Keratinocyte (primary cell): ENCODE results near the gene HS1BP3. TPM values are rescaled to one million over a fixed set of nuclear protein-coding genes. Genes with fewer than 3 reads are reported as not detected.
A peak's percentile ranks its signal among the peaks of the same experiment; 100 is the strongest.

ENCODE experiments used
- DNase-seq: peaks from one replicate; pipeline ENCODE4 v3.0.0-alpha.2; 2011; ENCODE audit warnings: low read depth, missing footprints, low spot score
- FAIRE-seq: peaks from 2 replicates; lab custom pipeline; 2011; peaks lifted over from hg19 to GRCh38; lab: Jason Lieb, UNC
- H2AFZ ChIP-seq: 2 replicates; pipeline ENCODE4 v1.6.0; 2012; ENCODE audit warnings: low read length, control low read depth, inconsistent platforms; ENCODE audit not compliant: control insufficient read depth
- H3K27ac ChIP-seq: 2 replicates; pipeline ENCODE4 v1.5.1; 2011; ENCODE audit warnings: low read length; ENCODE audit not compliant: control insufficient read depth, insufficient read depth
- H3K27me3 ChIP-seq: 3 replicates; pipeline ENCODE4 v1.6.0; 2011; ENCODE audit warnings: low read length; ENCODE audit not compliant: control insufficient read depth, insufficient read depth; ENCODE audit errors: extremely low read depth
- H3K36me3 ChIP-seq, 2 experiments: 2 replicates in 1 of 2; 3 replicates in 1 of 2; pipeline ENCODE4 v1.5.1; 2011; ENCODE audit warnings: low read length in 2 of 2, mild to moderate bottlenecking in 1 of 2; ENCODE audit not compliant: control insufficient read depth in 2 of 2, insufficient read depth in 2 of 2; ENCODE audit errors: extremely low read depth in 1 of 2
- H3K4me1 ChIP-seq: 3 replicates; pipeline ENCODE4 v1.5.1; 2011; ENCODE audit warnings: low read length; ENCODE audit not compliant: control insufficient read depth, insufficient read depth; ENCODE audit errors: extremely low read depth
- H3K4me2 ChIP-seq: 3 replicates; pipeline ENCODE4 v1.6.0; 2011; ENCODE audit warnings: low read depth, low read length; ENCODE audit not compliant: control insufficient read depth, insufficient read depth; ENCODE audit errors: extremely low read depth
- H3K4me3 ChIP-seq, 3 experiments: fragments of 200-600 bp in 1 of 3; sonication (generic) in 1 of 3; 2 replicates in 2 of 3; 3 replicates in 1 of 3; pipeline ENCODE4 v1.5.1; 2011 to 2016; ENCODE audit warnings: low read length in 3 of 3, mild to moderate bottlenecking in 3 of 3, control low read depth in 2 of 3, inconsistent platforms in 1 of 3, low read depth in 1 of 3, mixed read lengths in 1 of 3, mixed run types in 1 of 3, moderate library complexity in 1 of 3; ENCODE audit not compliant: control insufficient read depth in 2 of 3, insufficient read depth in 2 of 3; ENCODE audit errors: extremely low read depth in 1 of 3
- H3K79me2 ChIP-seq: 2 replicates; pipeline ENCODE4 v1.6.0; 2012; ENCODE audit warnings: low read length; ENCODE audit not compliant: control insufficient read depth, insufficient read depth
- H3K9ac ChIP-seq: 3 replicates; pipeline ENCODE4 v1.6.0; 2011; ENCODE audit warnings: low read length; ENCODE audit not compliant: control insufficient read depth, insufficient read depth; ENCODE audit errors: extremely low read depth
- H3K9me1 ChIP-seq: 3 replicates; pipeline ENCODE4 v1.6.0; 2011; ENCODE audit warnings: low read length; ENCODE audit not compliant: control insufficient read depth, insufficient read depth; ENCODE audit errors: extremely low read depth
- H3K9me3 ChIP-seq: 2 replicates; pipeline ENCODE4 v1.5.1; 2012; ENCODE audit warnings: low read depth, low read length; ENCODE audit not compliant: control insufficient read depth
- H4K20me1 ChIP-seq: 3 replicates; pipeline ENCODE4 v1.6.0; 2011; ENCODE audit warnings: low read length; ENCODE audit not compliant: control insufficient read depth, insufficient read depth; ENCODE audit errors: extremely low read depth
- EZH2 ChIP-seq: IDR thresholded peaks from one replicate; pipeline ENCODE4 v1.6.1; 2012; ENCODE audit warnings: inconsistent platforms, mild to moderate bottlenecking, low read length, moderate library complexity
- dilution Hi-C: fragments of 300-500 bp; cut with MboI; formaldehyde crosslinking; loops from one replicate; pipeline ENCODE4 v1.7.0; 2020; ENCODE audit warnings: low sequenced_read_pairs; ENCODE audit not compliant: extremely low pct_ligation_motif_present
- polyA plus RNA-seq, 5 experiments: library from polyadenylated mRNA; depleted of rRNA in 3 of 5; stranded (reverse) in 3 of 5; stranded (forward) in 1 of 5; unstranded in 1 of 5; fragments of >200 nt; gene quantifications; 1 replicate in 1 of 5; 2 replicates in 3 of 5; 3 replicates in 1 of 5; pipeline versions ENCODE4 v1.2.1 to v1.2.3, GENCODE V29; 2011 to 2012; ENCODE audit warnings: missing spikeins in 2 of 5, low read depth in 1 of 5, low replicate concordance in 1 of 5
- TF ChIP-seq, protein P1 (sequence below), 3 experiments: IDR thresholded peaks in 1 of 3; conservative IDR thresholded peaks in 1 of 3; optimal IDR thresholded peaks in 1 of 3; 2 replicates in 2 of 3; 3 replicates in 1 of 3; pipeline versions ENCODE3 to v1.5.1; 2011; ENCODE audit warnings: low read length in 3 of 3, mild to moderate bottlenecking in 3 of 3, moderate library complexity in 2 of 3, control low read depth in 1 of 3, inconsistent platforms in 1 of 3; ENCODE audit not compliant: insufficient read depth in 2 of 3; ENCODE audit errors: extremely low read depth in 1 of 3

HS1BP3 gene
- polyA plus RNA-seq, 1 donor (not counting 4 experiments of a cell fraction or from before 2014, with no cell fraction given) = 18.5 TPM

DNA sequence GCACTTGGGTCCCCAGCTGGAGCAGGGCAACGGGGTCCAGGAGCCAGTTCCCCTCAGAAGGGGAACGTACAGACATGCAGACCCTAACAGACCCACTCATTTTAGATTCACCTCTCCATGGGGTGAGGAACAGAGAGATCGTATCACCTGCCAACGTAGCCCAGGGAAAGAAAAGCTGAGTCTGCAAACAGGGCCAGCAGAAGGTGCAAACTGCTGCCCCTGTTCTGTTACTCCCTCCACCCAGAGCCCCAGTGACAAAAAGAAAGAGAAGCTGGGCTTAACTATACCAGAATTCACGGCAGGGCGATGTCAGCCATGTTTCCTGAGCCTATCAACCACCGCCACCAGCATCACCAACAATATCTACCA is 817 bp upstream of the HS1BP3 start:
- Histone ChIP-seq H3K4me3 (no peak overlapping the region), H3K9me3 (no peaks in the 10 kb centered on the region), H3K4me2 (peak overlapping the region; percentile 91), H2AFZ (peak overlapping the region; percentile 89), H4K20me1 (no peaks in the 10 kb centered on the region), H3K27ac (no peak overlapping the region), H3K4me1 (peaks cover 16% of the 10 kb centered on the region), H3K9ac (no peak overlapping the region), H3K79me2 (peaks cover 28% of the 10 kb centered on the region), H3K9me1 (no peaks in the 10 kb centered on the region), H3K27me3 (no peaks in the 10 kb centered on the region), H3K36me3 (no peaks in the 10 kb centered on the region)
- no peak for DNase-seq
- TF ChIP-seq, protein P1, sequence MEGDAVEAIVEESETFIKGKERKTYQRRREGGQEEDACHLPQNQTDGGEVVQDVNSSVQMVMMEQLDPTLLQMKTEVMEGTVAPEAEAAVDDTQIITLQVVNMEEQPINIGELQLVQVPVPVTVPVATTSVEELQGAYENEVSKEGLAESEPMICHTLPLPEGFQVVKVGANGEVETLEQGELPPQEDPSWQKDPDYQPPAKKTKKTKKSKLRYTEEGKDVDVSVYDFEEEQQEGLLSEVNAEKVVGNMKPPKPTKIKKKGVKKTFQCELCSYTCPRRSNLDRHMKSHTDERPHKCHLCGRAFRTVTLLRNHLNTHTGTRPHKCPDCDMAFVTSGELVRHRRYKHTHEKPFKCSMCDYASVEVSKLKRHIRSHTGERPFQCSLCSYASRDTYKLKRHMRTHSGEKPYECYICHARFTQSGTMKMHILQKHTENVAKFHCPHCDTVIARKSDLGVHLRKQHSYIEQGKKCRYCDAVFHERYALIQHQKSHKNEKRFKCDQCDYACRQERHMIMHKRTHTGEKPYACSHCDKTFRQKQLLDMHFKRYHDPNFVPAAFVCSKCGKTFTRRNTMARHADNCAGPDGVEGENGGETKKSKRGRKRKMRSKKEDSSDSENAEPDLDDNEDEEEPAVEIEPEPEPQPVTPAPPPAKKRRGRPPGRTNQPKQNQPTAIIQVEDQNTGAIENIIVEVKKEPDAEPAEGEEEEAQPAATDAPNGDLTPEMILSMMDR (optimal IDR thresholded peaks at IDR 0.05 in 1 of 3, IDR thresholded peaks at IDR 0.05 in 1 of 3, conservative IDR thresholded peaks at IDR 0.05 in 1 of 3; ENCODE audit: extremely low read depth in 1 of 3, insufficient read depth in 2 of 3, low read length in 3 of 3) = no peak
- TF ChIP-seq EZH2 = no peak
- FAIRE-seq = no peak
- dilution Hi-C loops = no loop called here

DNA sequence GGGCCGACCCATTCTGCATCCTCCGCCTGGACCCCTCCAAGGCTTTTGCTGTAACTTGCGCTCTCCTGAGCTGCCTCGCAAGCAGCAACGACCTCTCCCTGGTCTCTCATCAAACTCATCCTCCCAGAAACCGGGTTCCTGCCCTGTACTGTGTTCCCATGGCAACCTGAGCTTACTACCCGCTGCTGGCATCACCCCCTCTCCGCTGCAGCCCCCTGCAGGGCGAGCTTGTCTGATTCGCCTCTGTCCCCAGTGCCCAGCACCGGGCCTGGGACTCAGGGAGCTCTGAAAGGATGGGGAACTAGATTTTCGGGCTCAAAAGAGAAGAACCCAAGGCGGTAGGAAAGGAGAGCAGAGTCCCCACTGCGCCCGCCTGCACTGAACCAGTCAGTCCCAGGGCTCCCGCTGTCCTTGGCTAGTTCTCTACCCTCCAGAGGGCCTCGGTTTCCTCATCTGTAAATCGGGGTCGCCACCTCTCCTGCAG is 463 bp downstream of the HS1BP3 start:
- H3K4me2 ChIP-seq = peak overlapping the region; percentile 93
- peak overlapping the region; percentile 93 for H3K27ac ChIP-seq
- dilution Hi-C loops = no loop called here
- H3K4me1 ChIP-seq = peaks cover 16% of the 10 kb centered on the region
- H3K79me2 ChIP-seq = peaks cover 28% of the 10 kb centered on the region
- no peaks in the 10 kb centered on the region for H4K20me1 ChIP-seq
- peak; percentile 32 for FAIRE-seq
- peak overlapping the region; percentile 96 for H3K9ac ChIP-seq
- peak overlapping the region; percentile 68 to 88 (median 69) for H3K4me3 ChIP-seq
- H3K9me1 ChIP-seq = no peaks in the 10 kb centered on the region
- H3K36me3 ChIP-seq = peaks cover under 1 to 2% of the 10 kb centered on the region in 2 experiments
- TF ChIP-seq EZH2 = no peak
- TF ChIP-seq, protein P1 (optimal IDR thresholded peaks at IDR 0.05 in 1 of 3, IDR thresholded peaks at IDR 0.05 in 1 of 3, conservative IDR thresholded peaks at IDR 0.05 in 1 of 3; ENCODE audit: extremely low read depth in 1 of 3, insufficient read depth in 2 of 3, low read length in 3 of 3) = no peak
- H3K27me3 ChIP-seq = no peaks in the 10 kb centered on the region
- no peak for DNase-seq
- H3K9me3 ChIP-seq = no peaks in the 10 kb centered on the region
- H2AFZ ChIP-seq = peak overlapping the region; percentile 84
